ENCODE results near the gene B4GALNT1. TPM values are rescaled to one million over a fixed set of nuclear protein-coding genes. Genes with fewer than 3 reads are reported as not detected.

Gene B4GALNT1
- total RNA-seq, 1 experiment from 2014 or later, result 0.63 TPM

DNA sequence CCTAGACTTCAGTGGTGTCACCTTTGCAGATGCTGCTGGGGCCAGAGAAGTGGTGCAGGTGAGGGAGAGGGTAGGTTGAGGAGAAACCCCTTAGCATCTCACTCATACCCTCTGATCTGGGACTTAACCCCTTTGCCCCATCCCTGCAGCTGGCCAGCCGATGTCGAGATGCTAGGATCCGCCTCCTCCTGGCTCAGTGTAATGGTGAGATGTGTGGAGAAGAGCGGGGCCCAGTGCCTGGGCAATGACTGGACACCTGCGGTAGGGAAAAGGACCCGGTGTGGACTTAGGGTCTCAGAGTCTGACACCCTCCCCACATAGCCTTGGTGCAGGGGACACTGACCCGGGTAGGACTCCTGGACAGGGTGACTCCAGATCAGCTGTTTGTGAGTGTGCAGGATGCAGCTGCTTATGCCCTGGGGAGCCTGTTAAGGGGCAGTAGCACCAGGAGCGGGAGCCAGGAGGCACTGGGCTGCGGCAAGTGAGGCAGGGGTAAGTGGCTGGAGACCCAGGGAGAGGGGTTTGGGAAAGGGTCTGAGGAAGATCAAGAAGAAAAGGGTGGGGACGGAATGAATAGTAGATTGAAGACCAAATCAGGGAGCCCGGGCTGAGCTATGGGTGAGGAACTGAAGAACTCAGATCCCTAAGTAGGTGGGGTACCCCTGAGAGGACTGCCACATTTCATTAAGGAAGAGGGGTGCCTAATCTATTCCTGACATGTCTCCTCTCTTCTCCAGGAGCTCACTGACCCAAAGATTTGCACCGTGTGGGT lies 7.6 kb downstream of the B4GALNT1 start:
- no peaks in the 10 kb centered on the region; the same call in 1 of the 2 replicates for H4K20me1 ChIP-seq (ENCODE audit: insufficient read depth, low read depth, low read length)
- H3K4me1 ChIP-seq (ENCODE audit: low read length), result no peaks in the 10 kb centered on the region
- H3K9me2 ChIP-seq (replicated peaks; ENCODE audit: insufficient read depth, low read length), result no peaks in the 10 kb centered on the region
- no peaks in the 10 kb centered on the region for H3K36me3 ChIP-seq (ENCODE audit: insufficient read depth, low read length)
- H3K27me3 ChIP-seq (ENCODE audit: low read length), result no peaks in the 10 kb centered on the region
- H3K4me2 ChIP-seq (ENCODE audit: low read depth, low read length, poor library complexity, severe bottlenecking), result no peak overlapping the region
- no peak for DNase-seq
- no peaks in the 10 kb centered on the region for H3K79me2 ChIP-seq (ENCODE audit: low read length)
- no peak overlapping the region for H3K27ac ChIP-seq (ENCODE audit: low read length)
- no peak overlapping the region for H3K9ac ChIP-seq (ENCODE audit: low read length)
- no peak overlapping the region for H2AFZ ChIP-seq (ENCODE audit: low read length)
- H3K4me3 ChIP-seq (ENCODE audit: low read length), result no peak overlapping the region
- no peaks in the 10 kb centered on the region for H3K9me3 ChIP-seq (ENCODE audit: low read length)

DNA sequence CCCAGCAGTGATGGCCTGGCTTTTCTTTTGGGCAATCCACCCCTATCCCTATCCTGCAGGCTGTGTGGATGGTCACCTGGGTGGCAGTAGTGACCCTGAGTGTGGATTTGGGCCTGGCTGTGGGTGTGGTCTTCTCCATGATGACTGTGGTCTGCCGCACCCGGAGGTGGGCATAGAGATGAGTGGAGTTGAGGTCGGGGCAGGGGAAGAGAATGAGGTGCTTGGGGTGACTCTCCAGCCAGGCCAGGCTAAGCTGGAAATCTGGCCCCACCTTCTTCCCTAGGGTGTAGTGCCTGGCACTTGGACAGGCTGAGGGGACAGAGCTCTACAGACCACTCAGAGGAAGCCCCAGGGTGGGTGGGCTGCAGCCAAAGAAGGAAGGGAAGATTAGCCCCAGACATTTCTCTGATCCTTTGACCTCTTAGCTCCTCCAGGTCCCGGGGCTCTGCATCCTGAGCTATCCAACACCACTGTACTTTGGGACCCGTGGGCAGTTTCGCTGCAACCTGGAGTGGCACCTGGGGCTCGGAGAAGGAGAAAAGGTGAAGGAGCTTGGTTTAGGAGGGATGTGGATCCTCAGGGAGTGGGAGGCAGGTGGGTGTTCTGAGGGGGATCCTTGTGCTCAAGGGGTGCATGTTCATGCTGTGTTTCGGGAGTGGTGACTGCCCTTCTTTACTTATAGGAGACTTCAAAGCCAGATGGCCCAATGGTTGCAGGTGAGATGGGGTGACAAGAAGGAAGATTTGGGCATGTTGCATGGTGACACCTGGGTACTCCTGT lies 8.4 kb downstream of the B4GALNT1 start:
- Histone ChIP-seq H3K4me3 (ENCODE audit: low read length) (no peak overlapping the region), H3K4me1 (ENCODE audit: low read length) (no peaks in the 10 kb centered on the region), H3K27ac (ENCODE audit: low read length) (no peak overlapping the region), H3K9me2 (replicated peaks; ENCODE audit: insufficient read depth, low read length) (no peaks in the 10 kb centered on the region), H3K9me3 (ENCODE audit: low read length) (no peaks in the 10 kb centered on the region), H3K4me2 (ENCODE audit: low read depth, low read length, poor library complexity, severe bottlenecking) (no peak overlapping the region), H3K79me2 (ENCODE audit: low read length) (no peaks in the 10 kb centered on the region), H4K20me1 (ENCODE audit: insufficient read depth, low read depth, low read length) (no peaks in the 10 kb centered on the region; the same call in 1 of the 2 replicates), H2AFZ (ENCODE audit: low read length) (no peak overlapping the region), H3K36me3 (ENCODE audit: insufficient read depth, low read length) (no peaks in the 10 kb centered on the region), H3K27me3 (ENCODE audit: low read length) (no peaks in the 10 kb centered on the region), H3K9ac (ENCODE audit: low read length) (no peak overlapping the region)
- no peak for DNase-seq

DNA sequence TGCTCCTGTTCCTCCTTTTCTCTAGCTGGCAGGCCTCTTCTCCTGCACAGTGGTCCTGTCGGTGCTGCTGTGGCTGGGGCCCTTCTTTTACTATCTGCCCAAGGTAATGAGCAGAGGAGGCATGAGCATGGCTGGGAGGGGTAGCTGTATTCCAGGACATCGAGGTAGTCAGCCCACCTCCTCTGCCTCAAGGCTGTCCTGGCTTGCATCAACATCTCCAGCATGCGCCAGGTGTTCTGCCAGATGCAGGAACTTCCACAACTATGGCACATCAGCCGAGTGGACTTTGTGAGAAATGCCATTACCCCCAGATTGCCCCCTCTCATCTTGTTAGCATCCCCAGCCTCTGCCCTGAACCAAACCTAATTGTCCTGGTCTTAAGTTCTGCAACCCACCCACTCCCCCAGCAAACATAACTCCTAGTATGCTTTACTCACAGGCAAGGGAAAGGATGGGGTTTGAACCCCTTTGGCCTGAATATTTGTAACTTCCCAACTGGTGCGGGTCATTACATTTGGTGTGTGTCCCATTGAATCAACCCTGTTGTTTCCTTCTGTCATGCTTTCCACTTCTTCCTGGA lies 9.1 kb downstream of the B4GALNT1 start:
- Histone ChIP-seq H3K4me1 (ENCODE audit: low read length) (no peaks in the 10 kb centered on the region), H3K9me2 (replicated peaks; ENCODE audit: insufficient read depth, low read length) (no peaks in the 10 kb centered on the region), H3K27me3 (ENCODE audit: low read length) (no peaks in the 10 kb centered on the region), H3K36me3 (ENCODE audit: insufficient read depth, low read length) (no peaks in the 10 kb centered on the region), H3K4me2 (ENCODE audit: low read depth, low read length, poor library complexity, severe bottlenecking) (no peak overlapping the region), H3K79me2 (ENCODE audit: low read length) (no peaks in the 10 kb centered on the region), H2AFZ (ENCODE audit: low read length) (no peak overlapping the region), H3K9ac (ENCODE audit: low read length) (no peak overlapping the region), H3K27ac (ENCODE audit: low read length) (no peak overlapping the region), H3K9me3 (ENCODE audit: low read length) (no peaks in the 10 kb centered on the region), H3K4me3 (ENCODE audit: low read length) (no peak overlapping the region), H4K20me1 (ENCODE audit: insufficient read depth, low read depth, low read length) (no peaks in the 10 kb centered on the region; the same call in 1 of the 2 replicates)
- no peak for DNase-seq

DNA sequence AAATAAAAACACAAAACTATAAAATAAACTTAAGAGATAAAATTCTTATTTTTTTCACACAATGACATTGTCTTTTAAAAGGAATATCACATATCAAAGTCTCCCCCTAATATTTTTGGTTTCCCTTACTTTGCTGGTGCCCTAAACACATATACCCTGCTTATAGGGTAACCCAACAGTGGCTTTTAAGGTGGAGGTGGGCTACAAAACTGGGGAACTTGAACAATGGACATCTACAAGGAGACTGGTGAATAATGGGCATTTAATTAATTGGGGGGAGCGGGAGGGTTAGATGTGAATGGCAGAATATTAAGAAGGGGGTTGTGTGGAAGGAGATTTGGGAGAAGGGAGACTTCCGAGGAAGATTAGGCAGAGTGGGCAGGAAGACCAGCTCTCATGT lies 9.6 kb downstream of the B4GALNT1 start:
- no peaks in the 10 kb centered on the region for H3K9me3 ChIP-seq (ENCODE audit: low read length)
- no peak overlapping the region for H3K27ac ChIP-seq (ENCODE audit: low read length)
- no peaks in the 10 kb centered on the region for H3K79me2 ChIP-seq (ENCODE audit: low read length)
- H2AFZ ChIP-seq (ENCODE audit: low read length), result no peak overlapping the region
- no peak overlapping the region for H3K9ac ChIP-seq (ENCODE audit: low read length)
- H3K4me2 ChIP-seq (ENCODE audit: low read depth, low read length, poor library complexity, severe bottlenecking), result no peak overlapping the region
- no peaks in the 10 kb centered on the region for H3K36me3 ChIP-seq (ENCODE audit: insufficient read depth, low read length)
- H4K20me1 ChIP-seq (ENCODE audit: insufficient read depth, low read depth, low read length), result no peaks in the 10 kb centered on the region; the same call in 1 of the 2 replicates
- no peak for DNase-seq
- no peaks in the 10 kb centered on the region for H3K9me2 ChIP-seq (replicated peaks; ENCODE audit: insufficient read depth, low read length)
- no peaks in the 10 kb centered on the region for H3K27me3 ChIP-seq (ENCODE audit: low read length)
- H3K4me3 ChIP-seq (ENCODE audit: low read length), result no peak overlapping the region
- H3K4me1 ChIP-seq (ENCODE audit: low read length), result no peaks in the 10 kb centered on the region

DNA sequence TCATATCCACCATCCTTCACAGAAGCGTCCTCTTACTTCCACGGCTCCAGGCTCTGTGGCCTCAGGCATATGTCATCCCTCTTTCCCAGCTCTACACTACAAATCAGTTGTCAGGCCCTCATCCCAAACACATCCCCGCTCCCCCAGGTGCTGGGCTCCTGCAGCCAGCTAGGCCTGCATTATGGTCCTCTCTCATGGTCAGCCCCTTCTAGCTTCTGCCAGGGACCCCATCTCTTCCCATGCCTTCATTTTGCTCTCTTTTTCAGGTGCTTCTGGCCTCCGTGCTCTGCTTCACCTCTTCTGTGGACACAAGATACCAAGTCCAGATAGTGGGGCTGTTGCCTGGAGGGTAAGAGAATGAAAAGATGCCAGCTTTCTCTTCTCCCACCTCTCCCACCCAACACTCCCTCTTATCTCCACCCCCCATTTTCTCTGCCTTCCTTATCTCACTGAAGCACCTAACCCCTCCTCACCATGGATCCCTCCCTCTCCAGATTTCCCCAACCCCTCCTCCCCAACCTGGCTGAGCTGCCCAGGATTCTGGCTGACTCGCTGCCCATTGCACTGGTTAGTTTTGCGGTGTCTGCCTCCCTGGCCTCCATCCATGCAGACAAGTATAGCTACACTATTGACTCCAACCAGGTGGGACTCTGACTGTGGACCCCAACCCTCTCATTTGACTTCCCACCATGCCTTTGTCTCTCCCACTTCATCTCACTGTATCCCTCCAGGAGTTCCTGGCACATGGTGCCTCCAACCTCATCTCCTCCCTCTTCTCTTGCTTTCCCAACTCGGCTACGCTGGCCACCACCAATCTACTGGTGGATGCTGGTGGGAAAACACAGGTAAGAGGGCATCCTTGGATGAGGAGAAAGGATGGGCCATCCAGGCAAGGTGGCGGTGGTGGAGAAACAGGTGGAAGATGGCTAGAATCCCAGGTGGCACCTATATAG lies 10.4 kb downstream of the B4GALNT1 start:
- Histone ChIP-seq H3K4me3 (ENCODE audit: low read length) (no peak overlapping the region), H4K20me1 (ENCODE audit: insufficient read depth, low read depth, low read length) (no peaks in the 10 kb centered on the region; the same call in 1 of the 2 replicates), H3K27me3 (ENCODE audit: low read length) (no peaks in the 10 kb centered on the region), H3K9ac (ENCODE audit: low read length) (no peak overlapping the region), H2AFZ (ENCODE audit: low read length) (no peak overlapping the region), H3K36me3 (ENCODE audit: insufficient read depth, low read length) (no peaks in the 10 kb centered on the region), H3K9me2 (replicated peaks; ENCODE audit: insufficient read depth, low read length) (no peaks in the 10 kb centered on the region), H3K4me2 (ENCODE audit: low read depth, low read length, poor library complexity, severe bottlenecking) (no peak overlapping the region), H3K79me2 (ENCODE audit: low read length) (no peaks in the 10 kb centered on the region), H3K9me3 (ENCODE audit: low read length) (no peaks in the 10 kb centered on the region), H3K4me1 (ENCODE audit: low read length) (no peaks in the 10 kb centered on the region), H3K27ac (ENCODE audit: low read length) (no peak overlapping the region)
- no peak for DNase-seq

DNA sequence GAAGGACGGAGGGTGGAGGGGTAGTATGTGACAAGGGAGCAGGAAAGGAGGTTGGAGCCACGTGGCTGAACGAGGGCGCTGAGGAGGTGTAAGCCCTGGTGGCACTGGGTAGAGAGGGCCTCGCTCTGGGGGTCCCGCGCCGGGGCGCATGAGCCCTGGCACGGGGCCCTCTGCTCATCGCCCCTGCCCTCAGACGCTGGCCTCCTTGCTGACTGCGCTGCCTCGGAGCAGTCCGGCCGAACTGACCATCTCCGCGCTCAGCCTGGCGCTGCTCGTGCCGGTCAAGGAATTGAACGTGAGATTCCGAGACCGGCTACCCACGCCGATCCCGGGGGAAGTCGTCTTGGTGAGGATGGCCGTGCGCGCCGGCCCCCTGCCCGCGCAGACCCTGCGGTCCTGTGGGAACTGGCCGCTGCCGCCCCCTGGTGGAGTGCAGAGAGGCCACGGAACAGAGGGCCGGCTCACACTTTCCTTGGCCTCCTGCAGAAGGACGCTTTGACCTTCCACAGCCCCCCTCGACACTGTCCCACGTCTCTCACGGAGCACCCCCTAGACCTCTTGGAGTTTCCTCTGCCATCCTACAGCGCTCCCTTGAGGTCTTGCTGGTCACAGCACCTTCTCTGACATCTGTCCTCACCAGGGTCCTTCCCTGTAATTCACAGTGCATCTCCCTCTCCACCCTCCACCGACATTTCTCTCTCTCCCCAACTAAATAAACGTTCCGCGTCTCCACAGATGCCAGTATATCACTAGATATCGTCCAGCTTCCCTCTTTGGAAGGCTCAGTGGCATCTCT lies 11.3 kb downstream of the B4GALNT1 start:
- H3K4me1 ChIP-seq (ENCODE audit: low read length), result no peaks in the 10 kb centered on the region
- no peaks in the 10 kb centered on the region for H3K9me3 ChIP-seq (ENCODE audit: low read length)
- peak; percentile 65 for DNase-seq
- H3K4me2 ChIP-seq (ENCODE audit: low read depth, low read length, poor library complexity, severe bottlenecking), result no peak overlapping the region
- H2AFZ ChIP-seq (ENCODE audit: low read length), result no peak overlapping the region
- no peak overlapping the region for H3K27ac ChIP-seq (ENCODE audit: low read length)
- H3K4me3 ChIP-seq (ENCODE audit: low read length), result no peak overlapping the region
- H3K9me2 ChIP-seq (replicated peaks; ENCODE audit: insufficient read depth, low read length), result no peaks in the 10 kb centered on the region
- no peaks in the 10 kb centered on the region for H3K79me2 ChIP-seq (ENCODE audit: low read length)
- no peak overlapping the region for H3K9ac ChIP-seq (ENCODE audit: low read length)
- H4K20me1 ChIP-seq (ENCODE audit: insufficient read depth, low read depth, low read length), result no peaks in the 10 kb centered on the region; the same call in 1 of the 2 replicates
- H3K27me3 ChIP-seq (ENCODE audit: low read length), result no peaks in the 10 kb centered on the region
- H3K36me3 ChIP-seq (ENCODE audit: insufficient read depth, low read length), result no peaks in the 10 kb centered on the region

DNA sequence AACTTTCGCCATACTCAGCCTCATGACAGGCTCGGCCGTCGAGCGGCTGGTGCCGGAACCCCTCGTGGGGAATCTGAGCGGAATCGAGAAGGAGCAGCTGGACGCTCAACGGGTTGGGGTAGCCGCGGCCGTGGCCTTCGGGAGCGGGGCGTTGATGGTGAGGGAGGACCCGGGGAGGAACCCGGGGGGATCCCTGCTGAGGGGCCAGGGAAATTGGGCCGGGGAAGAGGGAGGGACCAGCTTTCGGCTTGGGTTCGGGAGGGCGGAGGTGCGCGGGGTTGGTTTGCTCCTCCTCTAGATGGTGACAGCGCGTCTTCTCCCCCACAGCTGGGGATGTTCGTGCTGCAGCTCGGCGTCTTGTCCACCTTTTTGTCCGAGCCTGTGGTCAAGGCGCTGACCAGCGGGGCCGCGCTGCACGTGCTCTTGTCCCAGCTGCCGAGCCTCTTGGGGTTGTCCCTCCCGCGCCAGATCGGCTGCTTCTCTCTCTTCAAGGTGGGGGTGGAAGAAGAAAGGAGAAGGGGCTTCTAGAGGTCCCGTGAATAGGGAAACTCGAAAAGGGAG lies 12.0 kb downstream of the B4GALNT1 start:
- H3K4me2 ChIP-seq (ENCODE audit: low read depth, low read length, poor library complexity, severe bottlenecking), result no peak overlapping the region
- no peaks in the 10 kb centered on the region for H3K27me3 ChIP-seq (ENCODE audit: low read length)

More for the DNA sequence above, 12.0 kb downstream of the B4GALNT1 start:
- no peak overlapping the region for H3K4me3 ChIP-seq (ENCODE audit: low read length)
- no peaks in the 10 kb centered on the region for H3K9me3 ChIP-seq (ENCODE audit: low read length)
- H3K9me2 ChIP-seq (replicated peaks; ENCODE audit: insufficient read depth, low read length), result no peaks in the 10 kb centered on the region
- DNase-seq, result no peak
- no peaks in the 10 kb centered on the region for H3K4me1 ChIP-seq (ENCODE audit: low read length)
- no peak overlapping the region for H3K27ac ChIP-seq (ENCODE audit: low read length)
- no peak overlapping the region for H2AFZ ChIP-seq (ENCODE audit: low read length)
- H3K9ac ChIP-seq (ENCODE audit: low read length), result no peak overlapping the region
- no peaks in the 10 kb centered on the region for H3K79me2 ChIP-seq (ENCODE audit: low read length)
- no peaks in the 10 kb centered on the region for H3K36me3 ChIP-seq (ENCODE audit: insufficient read depth, low read length)
- H4K20me1 ChIP-seq (ENCODE audit: insufficient read depth, low read depth, low read length), result no peaks in the 10 kb centered on the region; the same call in 1 of the 2 replicates
